Keratinocyte (primary cell): ENCODE data around the gene HTD2. TPM values are rescaled to one million over a fixed set of nuclear protein-coding genes. Genes with fewer than 3 reads are reported as not detected.

Experiments
- DNase-seq: peaks from one replicate; pipeline ENCODE4 v3.0.0-alpha.2; 2011; ENCODE audit warnings: low read depth, missing footprints, low spot score
- FAIRE-seq: peaks from 2 replicates; lab custom pipeline; 2011; peaks lifted over from hg19 to GRCh38; lab: Jason Lieb, UNC
- H2AFZ ChIP-seq: 2 replicates; pipeline ENCODE4 v1.6.0; 2012; ENCODE audit warnings: low read length, control low read depth, inconsistent platforms; ENCODE audit not compliant: control insufficient read depth
- H3K27ac ChIP-seq: 2 replicates; pipeline ENCODE4 v1.5.1; 2011; ENCODE audit warnings: low read length; ENCODE audit not compliant: control insufficient read depth, insufficient read depth
- H3K27me3 ChIP-seq: 3 replicates; pipeline ENCODE4 v1.6.0; 2011; ENCODE audit warnings: low read length; ENCODE audit not compliant: control insufficient read depth, insufficient read depth; ENCODE audit errors: extremely low read depth
- H3K36me3 ChIP-seq, 2 experiments: 2 replicates in 1 of 2; 3 replicates in 1 of 2; pipeline ENCODE4 v1.5.1; 2011; ENCODE audit warnings: low read length in 2 of 2, mild to moderate bottlenecking in 1 of 2; ENCODE audit not compliant: control insufficient read depth in 2 of 2, insufficient read depth in 2 of 2; ENCODE audit errors: extremely low read depth in 1 of 2
- H3K4me1 ChIP-seq: 3 replicates; pipeline ENCODE4 v1.5.1; 2011; ENCODE audit warnings: low read length; ENCODE audit not compliant: control insufficient read depth, insufficient read depth; ENCODE audit errors: extremely low read depth
- H3K4me2 ChIP-seq: 3 replicates; pipeline ENCODE4 v1.6.0; 2011; ENCODE audit warnings: low read depth, low read length; ENCODE audit not compliant: control insufficient read depth, insufficient read depth; ENCODE audit errors: extremely low read depth
- H3K4me3 ChIP-seq, 3 experiments: fragments of 200-600 bp in 1 of 3; sonication (generic) in 1 of 3; 2 replicates in 2 of 3; 3 replicates in 1 of 3; pipeline ENCODE4 v1.5.1; 2011 to 2016; ENCODE audit warnings: low read length in 3 of 3, mild to moderate bottlenecking in 3 of 3, control low read depth in 2 of 3, inconsistent platforms in 1 of 3, low read depth in 1 of 3, mixed read lengths in 1 of 3, mixed run types in 1 of 3, moderate library complexity in 1 of 3; ENCODE audit not compliant: control insufficient read depth in 2 of 3, insufficient read depth in 2 of 3; ENCODE audit errors: extremely low read depth in 1 of 3
- H3K79me2 ChIP-seq: 2 replicates; pipeline ENCODE4 v1.6.0; 2012; ENCODE audit warnings: low read length; ENCODE audit not compliant: control insufficient read depth, insufficient read depth
- H3K9ac ChIP-seq: 3 replicates; pipeline ENCODE4 v1.6.0; 2011; ENCODE audit warnings: low read length; ENCODE audit not compliant: control insufficient read depth, insufficient read depth; ENCODE audit errors: extremely low read depth
- H3K9me1 ChIP-seq: 3 replicates; pipeline ENCODE4 v1.6.0; 2011; ENCODE audit warnings: low read length; ENCODE audit not compliant: control insufficient read depth, insufficient read depth; ENCODE audit errors: extremely low read depth
- H3K9me3 ChIP-seq: 2 replicates; pipeline ENCODE4 v1.5.1; 2012; ENCODE audit warnings: low read depth, low read length; ENCODE audit not compliant: control insufficient read depth
- H4K20me1 ChIP-seq: 3 replicates; pipeline ENCODE4 v1.6.0; 2011; ENCODE audit warnings: low read length; ENCODE audit not compliant: control insufficient read depth, insufficient read depth; ENCODE audit errors: extremely low read depth
- EZH2 ChIP-seq: IDR thresholded peaks from one replicate; pipeline ENCODE4 v1.6.1; 2012; ENCODE audit warnings: inconsistent platforms, mild to moderate bottlenecking, low read length, moderate library complexity
- dilution Hi-C: fragments of 300-500 bp; cut with MboI; formaldehyde crosslinking; loops from one replicate; pipeline ENCODE4 v1.7.0; 2020; ENCODE audit warnings: low sequenced_read_pairs; ENCODE audit not compliant: extremely low pct_ligation_motif_present
- polyA plus RNA-seq, 5 experiments: library from polyadenylated mRNA; depleted of rRNA in 3 of 5; stranded (reverse) in 3 of 5; stranded (forward) in 1 of 5; unstranded in 1 of 5; fragments of >200 nt; gene quantifications; 1 replicate in 1 of 5; 2 replicates in 3 of 5; 3 replicates in 1 of 5; pipeline versions ENCODE4 v1.2.1 to v1.2.3, GENCODE V29; 2011 to 2012; ENCODE audit warnings: missing spikeins in 2 of 5, low read depth in 1 of 5, low replicate concordance in 1 of 5
- small RNA-seq, 3 experiments: library from RNA; depleted of rRNA; stranded (forward); fragments of <200 nt; gene quantifications; one replicate each; pipeline ENCODE3, GENCODE V24; 2012; ENCODE audit warnings: low read depth in 3 of 3, low replicate concordance in 1 of 3; ENCODE audit not compliant: insufficient read length in 3 of 3
- TF ChIP-seq, protein P1 (sequence below), 3 experiments: IDR thresholded peaks in 1 of 3; conservative IDR thresholded peaks in 1 of 3; optimal IDR thresholded peaks in 1 of 3; 2 replicates in 2 of 3; 3 replicates in 1 of 3; pipeline versions ENCODE3 to v1.5.1; 2011; ENCODE audit warnings: low read length in 3 of 3, mild to moderate bottlenecking in 3 of 3, moderate library complexity in 2 of 3, control low read depth in 1 of 3, inconsistent platforms in 1 of 3; ENCODE audit not compliant: insufficient read depth in 2 of 3; ENCODE audit errors: extremely low read depth in 1 of 3

The HTD2 gene
- polyA plus RNA-seq, 1 donor (not counting 4 experiments of a cell fraction or from before 2014, with no cell fraction given): 12.5 TPM

- Histone ChIP-seq H3K27ac (no peak overlapping the region), H4K20me1 (no peaks in the 10 kb centered on the region), H3K9me1 (no peaks in the 10 kb centered on the region), H3K9ac (no peak overlapping the region), H2AFZ (no peak overlapping the region), H3K27me3 (no peaks in the 10 kb centered on the region), H3K36me3 (no peaks in the 10 kb centered on the region), H3K4me2 (no peak overlapping the region), H3K4me3 (no peak overlapping the region), H3K9me3 (no peaks in the 10 kb centered on the region), H3K79me2 (no peaks in the 10 kb centered on the region), H3K4me1 (no peaks in the 10 kb centered on the region)
- FAIRE-seq: no peak
- TF ChIP-seq EZH2: no peak
- TF ChIP-seq, protein P1, sequence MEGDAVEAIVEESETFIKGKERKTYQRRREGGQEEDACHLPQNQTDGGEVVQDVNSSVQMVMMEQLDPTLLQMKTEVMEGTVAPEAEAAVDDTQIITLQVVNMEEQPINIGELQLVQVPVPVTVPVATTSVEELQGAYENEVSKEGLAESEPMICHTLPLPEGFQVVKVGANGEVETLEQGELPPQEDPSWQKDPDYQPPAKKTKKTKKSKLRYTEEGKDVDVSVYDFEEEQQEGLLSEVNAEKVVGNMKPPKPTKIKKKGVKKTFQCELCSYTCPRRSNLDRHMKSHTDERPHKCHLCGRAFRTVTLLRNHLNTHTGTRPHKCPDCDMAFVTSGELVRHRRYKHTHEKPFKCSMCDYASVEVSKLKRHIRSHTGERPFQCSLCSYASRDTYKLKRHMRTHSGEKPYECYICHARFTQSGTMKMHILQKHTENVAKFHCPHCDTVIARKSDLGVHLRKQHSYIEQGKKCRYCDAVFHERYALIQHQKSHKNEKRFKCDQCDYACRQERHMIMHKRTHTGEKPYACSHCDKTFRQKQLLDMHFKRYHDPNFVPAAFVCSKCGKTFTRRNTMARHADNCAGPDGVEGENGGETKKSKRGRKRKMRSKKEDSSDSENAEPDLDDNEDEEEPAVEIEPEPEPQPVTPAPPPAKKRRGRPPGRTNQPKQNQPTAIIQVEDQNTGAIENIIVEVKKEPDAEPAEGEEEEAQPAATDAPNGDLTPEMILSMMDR (optimal IDR thresholded peaks at IDR 0.05 in 1 of 3, IDR thresholded peaks at IDR 0.05 in 1 of 3, conservative IDR thresholded peaks at IDR 0.05 in 1 of 3; ENCODE audit: extremely low read depth in 1 of 3, insufficient read depth in 2 of 3, low read length in 3 of 3): no peak
- dilution Hi-C loops: no loop called here
- no peak for DNase-seq
Measured at GRCh38 chr3:58369038-58369437, 62.7 kb downstream of the HTD2 start.

Small RNA genes within 50 kb of the gene (small RNA-seq; reads per million reads assigned to genes)
- 0 reads per million in 3 experiments for gene AC098479.1

Other genes with a start within 250 kb of the HTD2 start
- gene DNASE1L3, start 95.5 kb upstream of the HTD2 start, polyA plus RNA-seq: 0.77 to 2.1 TPM (median 1.9 TPM) in 3 replicates
- gene ABHD6, start 68.7 kb upstream of the HTD2 start, polyA plus RNA-seq: 13.6 to 21.5 TPM (median 15.2 TPM) in 3 replicates
- 20.6 to 24.6 TPM (median 21.7 TPM) in 3 replicates for gene RPP14, start 275 bp upstream of the HTD2 start, polyA plus RNA-seq
- gene PXK, start 26.4 kb downstream of the HTD2 start, polyA plus RNA-seq: 9.2 to 12.9 TPM (median 12.2 TPM) in 3 replicates
- gene PDHB, start 127.3 kb downstream of the HTD2 start, polyA plus RNA-seq: 50.3 to 78.9 TPM (median 77.4 TPM) in 3 replicates
- gene KCTD6, start 185.6 kb downstream of the HTD2 start, polyA plus RNA-seq: 4.9 to 7.6 TPM (median 5.3 TPM) in 3 replicates
- gene ACOX2, start 230.7 kb downstream of the HTD2 start, polyA plus RNA-seq: 0.06 to 0.27 TPM (median 0.20 TPM) in 3 replicates